Measurements from ENCODE around the gene AGMO. TPM values are rescaled to one million over a fixed set of nuclear protein-coding genes. Genes with fewer than 3 reads are reported as not detected.

AGMO gene
- total and polyA plus RNA-seq, 7 donors = 0.16 to 0.42 (median 0.36) TPM; not detected in 4

DNA sequence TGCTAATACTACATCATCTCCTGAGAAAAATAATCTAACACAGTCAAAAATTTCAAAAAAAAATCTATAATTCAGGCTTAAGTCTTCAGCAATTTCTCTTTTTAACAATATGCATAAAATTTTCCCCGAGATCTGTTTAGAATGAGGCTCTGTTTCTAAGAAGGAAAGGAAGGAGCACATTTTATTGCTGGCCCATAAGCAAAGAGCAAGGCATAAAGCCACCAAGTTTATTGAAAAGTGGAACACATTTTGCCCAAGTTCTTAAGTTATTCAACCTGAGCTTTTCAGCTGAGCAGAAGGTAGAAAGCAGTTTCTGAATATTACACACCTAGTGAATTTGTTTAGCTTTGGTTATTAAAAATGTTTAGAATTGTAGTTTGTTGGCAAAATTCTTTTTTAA is 73.9 kb downstream of the AGMO start:
- Histone ChIP-seq H3K27me3 (no peaks in the 10 kb centered on the region), H3K9me3 (no peaks in the 10 kb centered on the region), H3K36me3 (no peaks in the 10 kb centered on the region), H3K4me1 (peaks cover 0 to 11% (median 4%) of the 10 kb centered on the region in 4 donors), H3K4me3 (no peak overlapping the region), H3K27ac (no peak overlapping the region)
- 75 to 81% methylated on average over 1 of the region's 1 CpG for WGBS, 2 donors
- no peak for DNase-seq
- TF ChIP-seq POLR2A (IDR thresholded peaks at IDR 0.05) = no peak
- no peak for TF ChIP-seq EP300 (IDR thresholded peaks at IDR 0.05)
- TF ChIP-seq POLR2AphosphoS5 (IDR thresholded peaks at IDR 0.05) = no peak
- TF ChIP-seq, protein P1, sequence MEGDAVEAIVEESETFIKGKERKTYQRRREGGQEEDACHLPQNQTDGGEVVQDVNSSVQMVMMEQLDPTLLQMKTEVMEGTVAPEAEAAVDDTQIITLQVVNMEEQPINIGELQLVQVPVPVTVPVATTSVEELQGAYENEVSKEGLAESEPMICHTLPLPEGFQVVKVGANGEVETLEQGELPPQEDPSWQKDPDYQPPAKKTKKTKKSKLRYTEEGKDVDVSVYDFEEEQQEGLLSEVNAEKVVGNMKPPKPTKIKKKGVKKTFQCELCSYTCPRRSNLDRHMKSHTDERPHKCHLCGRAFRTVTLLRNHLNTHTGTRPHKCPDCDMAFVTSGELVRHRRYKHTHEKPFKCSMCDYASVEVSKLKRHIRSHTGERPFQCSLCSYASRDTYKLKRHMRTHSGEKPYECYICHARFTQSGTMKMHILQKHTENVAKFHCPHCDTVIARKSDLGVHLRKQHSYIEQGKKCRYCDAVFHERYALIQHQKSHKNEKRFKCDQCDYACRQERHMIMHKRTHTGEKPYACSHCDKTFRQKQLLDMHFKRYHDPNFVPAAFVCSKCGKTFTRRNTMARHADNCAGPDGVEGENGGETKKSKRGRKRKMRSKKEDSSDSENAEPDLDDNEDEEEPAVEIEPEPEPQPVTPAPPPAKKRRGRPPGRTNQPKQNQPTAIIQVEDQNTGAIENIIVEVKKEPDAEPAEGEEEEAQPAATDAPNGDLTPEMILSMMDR (IDR thresholded peaks at IDR 0.05) = no peak
- intact Hi-C loops (cut with DNase I) = no loop called here

DNA sequence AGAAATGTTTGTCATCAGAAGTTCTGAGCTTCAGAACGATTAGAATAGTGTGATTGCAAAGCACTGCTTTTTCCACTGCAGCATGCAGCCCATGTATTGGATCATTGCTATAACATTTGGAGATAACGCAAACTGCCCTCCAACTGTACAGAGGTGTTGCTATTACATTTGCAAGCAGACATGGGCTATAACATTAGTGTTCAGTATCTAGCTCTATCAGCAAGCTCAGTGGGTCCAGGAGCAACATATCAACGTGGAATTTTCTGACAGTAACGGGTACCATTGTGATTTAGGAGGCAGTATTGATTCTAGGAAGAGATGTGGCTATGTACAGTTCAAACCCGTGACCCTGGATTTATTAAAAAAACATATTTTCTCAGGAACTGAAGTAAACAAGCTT is 75.8 kb downstream of the AGMO start:
- Histone ChIP-seq H3K27ac (no peak overlapping the region), H3K4me1 (peaks cover 0 to 11% (median 4%) of the 10 kb centered on the region in 4 donors), H3K9me3 (no peaks in the 10 kb centered on the region), H3K27me3 (no peaks in the 10 kb centered on the region), H3K36me3 (no peaks in the 10 kb centered on the region), H3K4me3 (no peak overlapping the region)
- WGBS, 2 donors = 81 to 82% methylated on average over 5 of the region's 5 CpGs
- intact Hi-C loops (cut with DNase I) = no loop called here
- no peak for TF ChIP-seq POLR2AphosphoS5 (IDR thresholded peaks at IDR 0.05)
- TF ChIP-seq POLR2A (IDR thresholded peaks at IDR 0.05) = no peak
- TF ChIP-seq, protein P1 (IDR thresholded peaks at IDR 0.05) = no peak
- no peak for TF ChIP-seq EP300 (IDR thresholded peaks at IDR 0.05)
- DNase-seq = no peak

DNA sequence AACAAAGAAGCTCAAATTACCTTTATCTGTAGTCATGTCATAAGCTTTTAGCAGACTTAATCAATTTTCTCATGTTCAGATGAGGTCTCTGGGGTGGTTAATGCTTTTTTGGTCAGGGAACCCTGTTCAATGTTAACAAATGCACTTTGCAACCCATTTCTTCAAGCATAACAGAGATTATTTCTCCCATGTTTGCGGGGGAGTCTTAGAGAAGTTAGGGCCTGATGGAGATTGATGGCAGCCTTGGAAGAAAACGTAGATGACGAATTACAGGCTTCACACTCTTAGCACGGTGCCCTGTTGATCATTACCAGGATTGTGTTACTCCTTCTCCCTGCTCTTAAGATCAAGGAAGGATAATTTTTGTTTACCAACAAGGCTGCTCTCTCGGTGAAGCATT is 76.4 kb downstream of the AGMO start:
- no peak for TF ChIP-seq POLR2AphosphoS5 (IDR thresholded peaks at IDR 0.05)
- TF ChIP-seq, protein P1 (IDR thresholded peaks at IDR 0.05) = no peak
- TF ChIP-seq EP300 (IDR thresholded peaks at IDR 0.05) = no peak
- no peak for TF ChIP-seq POLR2A (IDR thresholded peaks at IDR 0.05)
- Histone ChIP-seq H3K27me3 (no peaks in the 10 kb centered on the region), H3K27ac (no peak overlapping the region), H3K4me3 (no peak overlapping the region), H3K4me1 (peaks cover 0 to 11% (median 4%) of the 10 kb centered on the region in 4 donors), H3K36me3 (no peaks in the 10 kb centered on the region), H3K9me3 (no peaks in the 10 kb centered on the region)
- intact Hi-C loops (cut with DNase I) = no loop called here
- no peak for DNase-seq
- 83 to 84% methylated on average over 5 of the region's 5 CpGs for WGBS, 2 donors

DNA sequence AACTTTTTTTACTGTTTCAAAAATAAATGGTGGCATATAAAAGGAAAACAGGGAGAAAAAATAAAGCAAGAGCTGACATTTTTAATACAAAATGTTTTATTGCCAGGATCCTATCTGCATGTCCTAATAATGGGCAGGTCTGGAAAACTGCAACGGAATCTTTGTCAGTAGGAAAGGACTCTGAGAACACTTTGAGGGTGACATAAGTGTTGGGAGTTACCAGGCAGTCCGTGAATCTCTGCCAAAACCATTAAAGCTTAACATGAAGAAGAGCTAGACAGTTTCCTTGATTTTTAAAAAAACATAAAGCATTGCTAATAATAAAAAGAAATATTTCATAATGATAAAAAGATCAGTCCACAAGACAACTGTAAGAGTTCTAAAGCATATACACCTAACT is 80.7 kb downstream of the AGMO start:
- H3K4me1 ChIP-seq = no peaks in the 10 kb centered on the region
- H3K36me3 ChIP-seq = no peaks in the 10 kb centered on the region
- H3K4me3 ChIP-seq = no peak overlapping the region
- no peak overlapping the region for H3K27ac ChIP-seq
- H3K27me3 ChIP-seq = no peaks in the 10 kb centered on the region
- intact Hi-C loops (cut with DNase I) = no loop called here
- WGBS, 2 donors = 18 to 59% methylated on average over 2 of the region's 2 CpGs
- no peak for DNase-seq
- H3K9me3 ChIP-seq = no peaks in the 10 kb centered on the region
- TF ChIP-seq EP300 (IDR thresholded peaks at IDR 0.05) (no peak), POLR2AphosphoS5 (IDR thresholded peaks at IDR 0.05) (no peak), POLR2A (IDR thresholded peaks at IDR 0.05) (no peak)
- TF ChIP-seq, protein P1 (IDR thresholded peaks at IDR 0.05) = no peak

DNA sequence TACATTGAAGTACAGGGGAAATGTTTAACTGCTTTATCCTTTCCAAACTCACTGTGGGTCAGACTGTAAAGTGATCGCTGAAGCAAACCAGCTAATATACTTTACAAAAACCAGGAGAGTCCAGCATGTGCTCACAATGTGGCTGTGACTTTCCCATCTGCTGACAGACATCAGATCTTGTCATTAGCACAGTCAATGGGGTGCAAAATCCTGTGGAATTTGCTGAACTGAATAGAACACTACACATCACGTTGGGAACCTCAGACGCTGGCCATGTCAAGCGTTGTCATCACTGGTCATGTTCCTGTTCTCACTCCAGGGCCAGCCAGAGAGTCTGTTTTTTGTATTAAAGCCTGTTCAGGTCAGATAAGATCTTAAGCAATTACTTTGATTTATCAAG is 83.4 kb downstream of the AGMO start:
- WGBS, 2 donors = 86 to 96% methylated on average over 4 of the region's 4 CpGs
- Histone ChIP-seq H3K4me1 (no peaks in the 10 kb centered on the region), H3K27me3 (no peaks in the 10 kb centered on the region), H3K4me3 (no peak overlapping the region), H3K36me3 (no peaks in the 10 kb centered on the region), H3K27ac (no peak overlapping the region), H3K9me3 (no peaks in the 10 kb centered on the region)
- TF ChIP-seq, protein P1 (IDR thresholded peaks at IDR 0.05) = no peak
- no peak for TF ChIP-seq POLR2AphosphoS5 (IDR thresholded peaks at IDR 0.05)
- TF ChIP-seq POLR2A (IDR thresholded peaks at IDR 0.05) = no peak
- no peak for TF ChIP-seq EP300 (IDR thresholded peaks at IDR 0.05)
- DNase-seq = no peak
- intact Hi-C loops (cut with DNase I) = no loop called here
